Epithelial cell of esophagus (primary cell): ENCODE results near the gene ATG16L2.
"Not testable (repeated sequence)": the region's sequence is repeated elsewhere in the genome, so short reads cannot be mapped to it uniquely, and the experiment has no call there.

Source experiments
- DNase-seq: peaks from one replicate; pipeline ENCODE4 v3.0.0; 2010; ENCODE audit warnings: low read depth
- H3K4me3 ChIP-seq: 2 replicates; pipeline ENCODE4 v1.5.1; 2011; ENCODE audit warnings: mild to moderate bottlenecking, low read length, control low read depth
- TF ChIP-seq, protein P1 (sequence below): IDR thresholded peaks from 2 replicates; pipeline ENCODE4 v1.5.1; 2011; ENCODE audit warnings: low read depth, mild to moderate bottlenecking, low read length, control low read depth, inconsistent platforms; ENCODE audit not compliant: insufficient read depth; ENCODE audit errors: missing control alignments

Gene ATG16L2

GRCh38 chr11:72808331-72808798, 5.8 kb upstream of the ATG16L2 start:
- TF ChIP-seq, protein P1, sequence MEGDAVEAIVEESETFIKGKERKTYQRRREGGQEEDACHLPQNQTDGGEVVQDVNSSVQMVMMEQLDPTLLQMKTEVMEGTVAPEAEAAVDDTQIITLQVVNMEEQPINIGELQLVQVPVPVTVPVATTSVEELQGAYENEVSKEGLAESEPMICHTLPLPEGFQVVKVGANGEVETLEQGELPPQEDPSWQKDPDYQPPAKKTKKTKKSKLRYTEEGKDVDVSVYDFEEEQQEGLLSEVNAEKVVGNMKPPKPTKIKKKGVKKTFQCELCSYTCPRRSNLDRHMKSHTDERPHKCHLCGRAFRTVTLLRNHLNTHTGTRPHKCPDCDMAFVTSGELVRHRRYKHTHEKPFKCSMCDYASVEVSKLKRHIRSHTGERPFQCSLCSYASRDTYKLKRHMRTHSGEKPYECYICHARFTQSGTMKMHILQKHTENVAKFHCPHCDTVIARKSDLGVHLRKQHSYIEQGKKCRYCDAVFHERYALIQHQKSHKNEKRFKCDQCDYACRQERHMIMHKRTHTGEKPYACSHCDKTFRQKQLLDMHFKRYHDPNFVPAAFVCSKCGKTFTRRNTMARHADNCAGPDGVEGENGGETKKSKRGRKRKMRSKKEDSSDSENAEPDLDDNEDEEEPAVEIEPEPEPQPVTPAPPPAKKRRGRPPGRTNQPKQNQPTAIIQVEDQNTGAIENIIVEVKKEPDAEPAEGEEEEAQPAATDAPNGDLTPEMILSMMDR: no peak
- no peak for DNase-seq
- H3K4me3 ChIP-seq: no peak overlapping the region

DNA sequence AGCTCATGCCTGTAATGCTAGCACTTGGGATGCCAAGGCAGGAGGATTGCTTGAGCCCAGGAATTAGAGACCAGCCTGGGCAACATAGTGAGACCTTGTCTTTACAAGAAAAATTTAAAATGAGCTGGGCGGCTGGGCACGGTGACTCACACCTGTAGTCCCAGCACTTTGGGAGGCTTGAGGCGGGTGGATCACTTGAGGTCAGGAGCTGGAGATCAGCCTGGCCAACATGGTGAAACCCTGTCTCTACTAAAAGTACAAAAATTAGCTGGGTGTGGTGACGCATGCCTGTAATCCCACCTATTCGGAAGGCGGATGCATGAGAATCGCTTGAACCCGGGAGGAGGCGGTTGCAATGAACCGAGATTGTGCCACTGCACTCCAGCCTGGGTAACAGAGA, 2.5 kb upstream of the ATG16L2 start:
- not testable (repeated sequence) for DNase-seq, H3K4me3 ChIP-seq

DNA sequence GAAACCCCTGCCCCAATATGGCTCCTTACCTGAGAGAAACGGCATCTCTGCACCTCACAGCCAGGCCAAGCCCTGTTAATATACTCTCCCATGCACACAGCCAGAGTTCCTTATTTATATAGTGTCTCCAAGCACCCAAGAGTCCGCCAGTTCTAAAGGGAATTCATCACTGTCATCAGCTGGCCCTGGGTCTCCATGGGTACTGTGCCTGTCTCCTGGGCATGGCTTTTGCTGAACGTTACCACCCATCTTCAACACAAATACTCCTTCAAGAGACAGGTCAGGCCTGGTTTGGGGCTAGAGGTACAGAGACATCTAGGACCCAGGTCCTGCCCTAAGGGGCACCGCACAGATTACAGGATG, 1.6 kb upstream of the ATG16L2 start:
- peak overlapping the region; percentile 88 for H3K4me3 ChIP-seq
- TF ChIP-seq, protein P1: no peak
- no peak for DNase-seq

DNA sequence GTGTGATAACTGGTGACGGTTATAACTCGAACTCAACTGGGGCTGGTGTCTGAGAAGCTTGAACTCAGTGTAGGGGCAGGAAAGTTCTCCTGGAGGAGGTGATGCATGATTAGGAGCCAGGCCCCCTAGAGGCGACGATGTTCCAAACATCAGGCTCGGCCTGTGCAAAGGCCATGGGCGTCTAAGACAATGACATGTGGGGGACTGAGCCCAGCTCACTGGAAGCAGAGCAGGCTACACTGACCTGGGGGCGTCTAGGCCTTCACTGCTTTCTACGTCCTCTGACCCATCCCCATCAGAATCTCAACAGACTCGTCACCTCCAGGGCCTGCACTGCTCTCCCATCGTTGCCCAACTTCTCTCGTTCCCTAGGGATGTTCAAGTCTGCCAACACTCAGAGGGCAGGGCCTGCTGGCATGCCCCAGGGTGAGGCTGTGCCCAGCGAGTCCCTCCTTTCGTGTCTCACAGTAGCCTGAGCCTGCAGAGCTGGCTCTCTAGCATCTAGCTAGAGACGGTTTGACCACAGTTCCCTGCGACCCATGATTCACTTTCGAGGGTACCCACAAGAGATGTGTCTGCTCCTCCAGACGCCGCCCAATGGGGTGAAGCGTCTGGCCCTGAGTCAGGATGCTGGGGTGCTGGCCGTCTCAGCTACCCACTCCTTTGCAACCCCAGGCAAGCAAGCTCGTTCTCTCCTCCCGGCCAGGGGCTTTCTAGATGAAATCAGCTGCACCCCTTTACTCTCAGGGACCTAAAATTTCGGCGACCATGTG, 1.1 kb upstream of the ATG16L2 start:
- DNase-seq: peak; percentile 84
- TF ChIP-seq, protein P1: peak; percentile 75
- H3K4me3 ChIP-seq: peak overlapping the region; percentile 88

DNA sequence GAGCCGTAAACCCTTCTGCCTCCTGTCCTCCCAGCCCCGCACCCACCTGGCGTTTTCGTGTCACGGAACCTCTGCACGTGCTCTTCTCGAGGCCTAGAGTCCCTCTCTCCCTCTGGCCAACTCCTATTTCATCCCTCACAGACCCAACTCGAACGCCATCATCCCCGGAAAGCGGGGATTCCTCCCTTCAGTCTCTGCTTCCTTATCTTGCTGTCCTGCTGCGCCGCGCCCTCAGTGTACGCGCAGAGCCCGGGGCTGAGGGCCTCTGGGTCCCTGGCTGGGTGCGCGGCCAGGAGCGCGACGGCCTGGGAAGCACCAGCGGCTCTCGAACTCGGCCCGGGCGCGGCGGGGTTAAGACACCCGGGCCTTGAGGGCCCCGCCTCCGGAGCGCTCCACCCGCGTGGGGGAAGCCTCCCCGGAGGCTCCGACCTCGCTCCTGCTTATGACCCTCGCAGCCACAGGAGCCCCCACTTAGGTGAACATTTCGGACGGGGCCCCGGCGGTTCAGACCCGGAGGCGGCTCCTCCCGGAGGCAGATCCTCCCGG, 398 bp upstream of the ATG16L2 start:
- DNase-seq: peak; percentile 78
- peak overlapping the region; percentile 88 for H3K4me3 ChIP-seq
- TF ChIP-seq, protein P1: no peak

DNA sequence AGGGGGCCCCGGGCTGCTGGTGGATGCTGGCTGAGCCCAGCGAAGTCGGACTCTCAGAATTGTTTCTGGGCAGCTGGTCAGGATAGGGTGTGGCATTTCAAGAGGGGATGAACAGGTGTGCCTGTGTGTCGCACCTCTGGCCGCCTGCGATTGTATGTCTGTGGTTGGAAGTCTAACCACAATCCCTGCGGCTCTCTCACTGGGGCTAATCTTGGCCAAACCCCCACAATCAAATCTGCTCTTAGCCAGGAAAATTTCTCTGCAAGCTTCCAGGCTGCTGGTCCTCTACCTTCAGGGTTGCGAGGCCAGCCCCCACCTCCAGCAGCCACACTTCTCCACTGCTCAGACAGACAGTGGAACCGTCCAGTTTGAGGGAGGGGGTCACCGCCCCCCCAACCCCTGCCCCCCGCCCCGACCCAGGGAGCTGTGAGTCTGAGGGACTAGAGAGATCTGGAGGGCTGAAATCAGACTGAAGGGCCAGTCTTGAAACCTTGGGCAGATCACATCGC, 953 bp downstream of the ATG16L2 start:
- peak overlapping the region; percentile 88 for H3K4me3 ChIP-seq
- TF ChIP-seq, protein P1: no peak
- DNase-seq: peak; percentile 30

DNA sequence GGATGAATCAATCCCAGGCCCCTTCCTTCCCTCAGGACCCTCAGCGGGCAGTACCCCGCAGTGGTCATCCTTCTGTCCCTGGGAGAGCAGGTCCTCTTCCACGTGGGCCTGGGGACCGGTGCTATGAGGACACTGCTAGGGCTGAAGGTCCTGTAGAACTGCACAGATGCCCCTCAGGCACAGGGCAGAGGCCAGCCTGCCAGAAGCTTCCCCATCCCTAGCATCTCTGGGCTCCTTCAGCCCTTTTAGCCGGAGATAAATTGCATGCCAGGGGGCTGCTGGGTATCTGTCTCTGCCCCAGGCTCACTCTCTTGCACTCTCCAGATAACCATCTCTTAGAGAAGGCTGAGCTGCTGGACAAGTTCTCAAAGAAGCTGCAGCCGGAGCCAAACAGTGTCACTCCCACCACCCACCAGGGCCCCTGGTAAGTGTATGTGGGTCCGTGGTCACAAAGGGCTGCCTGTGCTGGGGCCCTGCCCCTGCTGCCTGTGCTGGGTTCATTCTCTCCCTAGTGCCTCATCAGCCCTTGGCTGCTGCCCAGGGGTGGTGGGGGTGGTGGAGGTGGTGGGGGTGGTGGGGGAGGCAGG, 2.3 kb downstream of the ATG16L2 start:
- no peak for DNase-seq
- TF ChIP-seq, protein P1: no peak
- H3K4me3 ChIP-seq: no peak overlapping the region
